ENCODE results near the gene RYK.

The RYK gene

GRCh38 chr3:134145183-134145582 is 105.5 kb downstream of the RYK start:
- no peak for DNase-seq

- no peak for DNase-seq
Observed at GRCh38 chr3:134144694-134145093, 106.0 kb downstream of the RYK start.

GRCh38 chr3:134143828-134144401 is 106.7 kb downstream of the RYK start:
- no peak for DNase-seq

- DNase-seq = no peak
Observed at GRCh38 chr3:134136604-134137003, 114.1 kb downstream of the RYK start.

- no peak for DNase-seq
Observed at GRCh38 chr3:134134698-134135415, 115.8 kb downstream of the RYK start.

- DNase-seq = no peak
Observed at GRCh38 chr3:134134240-134134639, 116.4 kb downstream of the RYK start.

- DNase-seq = peak; percentile 37
Observed at GRCh38 chr3:134132961-134133360, 117.7 kb downstream of the RYK start.

- no peak for DNase-seq
Observed at GRCh38 chr3:134126153-134126552, 124.5 kb downstream of the RYK start.

- no peak for DNase-seq
Observed at GRCh38 chr3:134114726-134115125, 135.9 kb downstream of the RYK start.

GRCh38 chr3:134111616-134112015 is 139.0 kb downstream of the RYK start:
- no peak for DNase-seq

GRCh38 chr3:134110963-134111362 is 139.7 kb downstream of the RYK start:
- no peak for DNase-seq
